GM13977 (cell line): ENCODE results near the gene XAB2.

Experiments
- DNase-seq: peaks from one replicate; pipeline ENCODE4 v3.0.0; 2012; ENCODE audit warnings: low spot score
- in situ Hi-C: fragments of 300-500 bp; cut with MboI; formaldehyde crosslinking; loops from one replicate; pipeline ENCODE4 v1.12.0; 2022; ENCODE audit warnings: low sequenced_read_pairs, low pct_unique_long_range_greater_than_20kb, mixed read lengths, inconsistent platforms; ENCODE audit not compliant: unreplicated experiment
- TF ChIP-seq, protein P1 (sequence below): IDR thresholded peaks from 2 replicates; pipeline ENCODE4 v1.5.1; 2012; ENCODE audit warnings: mild to moderate bottlenecking, control low read depth; ENCODE audit not compliant: insufficient read depth; ENCODE audit errors: extremely low read depth, missing control alignments

XAB2 gene

DNA sequence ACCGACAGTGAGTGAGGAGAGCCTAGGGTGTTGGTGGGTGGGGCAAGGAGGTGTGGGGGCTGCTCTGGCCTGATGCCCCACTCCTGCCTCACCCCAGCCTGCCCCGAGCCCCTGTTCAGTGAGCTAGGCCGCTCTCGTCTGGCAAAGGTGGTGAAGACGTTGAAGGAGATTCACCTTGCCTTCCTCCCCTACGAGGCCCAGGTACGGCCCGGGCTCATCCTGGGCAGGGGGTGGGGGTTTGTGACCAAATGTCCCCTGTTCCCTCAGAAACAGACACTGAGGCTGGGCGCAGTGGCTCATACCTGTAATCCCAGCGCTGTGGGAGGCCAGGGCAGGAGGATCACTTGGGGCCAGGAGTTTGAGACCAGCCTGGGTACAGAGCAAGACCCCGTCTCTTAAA, 11.5 kb upstream of the XAB2 start:
- in situ Hi-C loops: no loop called here
- TF ChIP-seq, protein P1, sequence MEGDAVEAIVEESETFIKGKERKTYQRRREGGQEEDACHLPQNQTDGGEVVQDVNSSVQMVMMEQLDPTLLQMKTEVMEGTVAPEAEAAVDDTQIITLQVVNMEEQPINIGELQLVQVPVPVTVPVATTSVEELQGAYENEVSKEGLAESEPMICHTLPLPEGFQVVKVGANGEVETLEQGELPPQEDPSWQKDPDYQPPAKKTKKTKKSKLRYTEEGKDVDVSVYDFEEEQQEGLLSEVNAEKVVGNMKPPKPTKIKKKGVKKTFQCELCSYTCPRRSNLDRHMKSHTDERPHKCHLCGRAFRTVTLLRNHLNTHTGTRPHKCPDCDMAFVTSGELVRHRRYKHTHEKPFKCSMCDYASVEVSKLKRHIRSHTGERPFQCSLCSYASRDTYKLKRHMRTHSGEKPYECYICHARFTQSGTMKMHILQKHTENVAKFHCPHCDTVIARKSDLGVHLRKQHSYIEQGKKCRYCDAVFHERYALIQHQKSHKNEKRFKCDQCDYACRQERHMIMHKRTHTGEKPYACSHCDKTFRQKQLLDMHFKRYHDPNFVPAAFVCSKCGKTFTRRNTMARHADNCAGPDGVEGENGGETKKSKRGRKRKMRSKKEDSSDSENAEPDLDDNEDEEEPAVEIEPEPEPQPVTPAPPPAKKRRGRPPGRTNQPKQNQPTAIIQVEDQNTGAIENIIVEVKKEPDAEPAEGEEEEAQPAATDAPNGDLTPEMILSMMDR: no peak
- DNase-seq: no peak

DNA sequence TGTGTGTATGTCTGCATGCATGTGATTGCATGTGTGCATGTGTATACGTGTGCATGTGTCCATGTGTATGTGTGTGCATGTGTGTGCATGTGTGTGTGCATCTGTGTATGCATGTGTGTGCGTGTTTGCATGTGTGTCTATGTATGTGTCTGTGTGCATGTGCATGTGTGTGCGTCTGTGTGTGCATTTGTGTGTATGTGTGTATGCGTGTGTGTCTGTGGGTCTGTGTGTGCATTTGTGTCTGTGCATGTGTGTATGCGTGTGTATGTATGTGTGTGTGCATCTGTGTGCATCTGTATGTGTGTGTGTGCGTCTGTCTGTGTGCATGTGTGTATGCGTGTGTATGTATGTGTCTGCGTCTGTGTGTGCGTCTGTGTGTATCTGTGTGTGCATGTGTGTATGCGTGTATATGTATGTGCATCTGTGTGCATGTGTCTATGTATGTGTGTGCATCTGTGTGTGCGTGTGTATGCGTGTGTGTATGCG, 10.6 kb upstream of the XAB2 start:
- DNase-seq: no peak
- TF ChIP-seq, protein P1: no peak
- in situ Hi-C loops: no loop called here

DNA sequence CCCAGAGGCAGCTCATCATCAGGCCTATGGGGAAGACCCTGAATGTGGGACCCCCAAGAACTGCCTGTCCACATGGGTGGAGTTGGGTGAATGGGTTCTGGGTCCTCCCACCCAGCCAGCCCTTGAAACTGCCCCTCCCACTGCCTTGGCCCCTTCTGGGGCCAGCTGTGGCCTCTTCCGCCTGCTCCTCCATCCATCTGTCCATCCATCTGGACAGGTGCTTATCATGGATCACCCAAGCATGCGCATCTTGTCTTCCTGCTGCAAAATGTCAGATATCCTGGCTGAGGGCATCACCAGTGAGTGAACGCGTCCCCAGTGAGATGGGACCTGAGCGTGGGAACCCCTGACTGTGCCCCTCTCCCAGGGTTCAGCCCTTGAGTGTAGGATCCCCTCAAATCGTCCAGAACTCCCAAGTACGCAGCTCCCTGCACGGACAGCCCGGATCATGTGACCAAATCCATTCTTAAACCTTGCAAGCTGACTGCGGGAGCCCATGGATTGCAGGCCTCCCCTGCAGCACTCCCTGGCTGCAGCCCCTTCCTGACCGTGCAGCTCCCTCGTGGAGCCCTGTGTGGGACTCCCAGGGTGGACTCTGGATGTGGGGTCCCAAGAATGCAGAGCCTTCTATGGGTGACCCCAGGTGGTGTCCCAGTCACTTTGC, 9.6 kb upstream of the XAB2 start:
- TF ChIP-seq, protein P1: no peak
- no peak for DNase-seq
- in situ Hi-C loops: no loop called here

DNA sequence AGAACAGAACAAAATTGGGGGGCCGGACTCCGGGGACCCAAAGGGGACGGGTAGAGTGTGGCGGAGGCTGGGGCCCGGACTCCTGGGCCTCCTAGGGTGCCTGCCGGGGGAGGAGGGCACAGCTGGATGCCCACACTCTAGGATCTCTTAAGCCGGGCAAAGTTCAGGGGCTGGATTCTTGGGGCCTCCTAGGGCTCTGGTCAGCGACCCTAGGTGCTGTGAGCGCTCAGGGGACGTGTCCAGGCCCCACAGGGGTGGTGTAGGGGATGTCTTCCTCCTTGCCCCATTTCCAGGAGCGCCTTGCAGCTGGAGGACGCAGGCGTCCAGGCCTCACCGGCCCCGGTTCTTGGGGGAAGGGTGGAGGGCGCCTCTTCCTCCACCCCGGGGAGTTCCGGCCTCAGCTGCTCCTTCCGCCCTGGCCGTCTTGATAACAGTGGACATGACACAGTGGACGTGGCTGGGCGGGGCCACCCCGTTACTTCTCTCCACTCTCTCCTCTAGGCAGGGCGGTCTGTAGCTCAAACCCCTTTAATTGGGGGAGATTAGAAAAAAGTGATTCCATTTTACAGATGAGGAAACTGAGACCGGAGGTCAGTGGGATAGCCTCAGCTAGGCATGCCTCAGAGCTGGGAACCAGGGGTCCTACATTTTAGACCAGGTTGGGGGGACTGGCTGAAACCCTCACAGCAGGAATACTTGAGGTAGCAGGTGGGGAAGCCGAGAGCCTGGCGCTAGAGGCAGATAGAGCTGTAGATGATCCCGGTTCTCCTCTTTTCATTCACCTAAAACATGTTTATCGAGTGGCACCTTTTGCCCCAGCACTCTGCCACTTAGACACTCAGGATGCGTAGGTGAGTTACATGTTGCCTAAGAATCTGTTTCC, 8.3 kb upstream of the XAB2 start:
- in situ Hi-C loops: no loop called here
- no peak for DNase-seq
- TF ChIP-seq, protein P1: no peak

DNA sequence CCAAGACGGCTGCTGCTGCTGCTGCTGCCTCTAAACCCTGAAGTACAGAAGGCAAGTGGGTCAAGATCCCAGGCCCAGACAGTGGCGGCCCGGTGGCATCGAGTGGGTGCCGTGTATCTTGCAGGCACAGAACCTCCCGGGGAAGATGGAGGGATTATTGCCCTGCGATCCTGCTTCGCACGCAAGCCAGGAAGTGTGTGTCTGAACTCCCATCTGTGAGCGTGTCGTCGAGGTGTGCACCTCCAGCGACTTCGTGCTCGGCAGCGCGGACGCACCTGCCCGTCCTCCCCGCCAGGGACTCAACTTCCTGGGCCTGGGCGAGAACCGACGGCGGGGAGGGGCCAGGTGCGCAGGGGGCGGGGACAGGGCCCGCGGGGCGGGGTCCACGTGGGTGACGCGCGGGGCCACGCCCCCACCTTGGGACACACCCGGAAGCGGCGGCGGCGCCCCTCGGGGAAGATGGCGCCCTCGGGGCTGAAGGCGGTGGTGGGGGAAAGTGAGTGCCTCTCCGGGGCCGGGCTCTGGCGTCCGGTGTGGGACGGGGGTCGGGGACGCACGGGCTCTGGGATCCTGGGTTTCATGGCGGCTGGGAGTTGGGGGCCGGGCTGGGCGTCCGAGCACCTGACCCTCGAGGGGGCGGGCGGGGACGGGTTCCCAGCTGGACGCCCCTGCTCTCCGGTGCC, 7.5 kb upstream of the XAB2 start, which contains the start of gene STXBP2:
STXBP2 (plus strand) TSS at position 420 of the 683 bp plus-strand sequence; CDS start at position 460, 40 bp downstream.
- TF ChIP-seq, protein P1: no peak
- in situ Hi-C loops: no loop called here
- DNase-seq: peak; percentile 99

DNA sequence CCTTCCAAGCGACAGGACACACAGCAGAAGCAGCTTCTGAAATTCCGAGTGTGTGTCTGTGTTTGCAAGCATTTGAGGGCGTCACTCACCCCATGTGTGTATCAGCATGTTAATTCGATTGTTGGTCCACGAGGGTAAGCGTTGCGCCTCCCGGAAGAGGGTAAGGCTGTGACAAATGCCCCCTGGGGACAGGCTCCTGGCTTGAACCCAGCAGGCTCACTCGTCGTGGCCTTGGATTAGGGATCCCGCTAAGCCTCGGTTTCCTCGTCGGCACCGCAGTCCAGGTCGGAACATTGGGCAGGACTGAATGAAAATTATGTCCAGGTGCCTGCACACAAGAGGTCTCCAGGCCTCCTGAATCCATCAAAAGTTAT, 7.0 kb upstream of the XAB2 start:
- TF ChIP-seq, protein P1: no peak
- no peak for DNase-seq
- in situ Hi-C loops: no loop called here
